Neural cell (in vitro differentiated cells): Measurements from ENCODE around the gene NALCN. TPM values are rescaled to one million over a fixed set of nuclear protein-coding genes. Genes with fewer than 3 reads are reported as not detected.
A peak's percentile ranks its signal among the peaks of the same experiment; 100 is the strongest.

Source experiments
- H2AFZ ChIP-seq: fragments of 200-600, 300-800 bp; sonication (generic), shearing (Covaris generic); 2 replicates; pipeline ENCODE4 v1.6.0; 2014; ENCODE audit warnings: low read depth, mild to moderate bottlenecking, antibody characterized with exemption, low read length, moderate library complexity
- H3F3A ChIP-seq: fragments of 200-600 bp; shearing (Covaris generic); 2 replicates; pipeline ENCODE4 v1.6.1; 2016; ENCODE audit warnings: mild to moderate bottlenecking, moderate library complexity, mixed read lengths, antibody characterized with exemption, low read length; ENCODE audit not compliant: insufficient read depth, poor library complexity, severe bottlenecking
- H3K27ac ChIP-seq: fragments of 200-600, 300-800 bp; sonication (generic), shearing (Covaris generic); 2 replicates; pipeline ENCODE4 v1.5.1; 2014; ENCODE audit warnings: mild to moderate bottlenecking, low read length, moderate library complexity
- H3K27me3 ChIP-seq: fragments of 300-800, 200-600 bp; sonication (generic), shearing (Covaris generic); 2 replicates; pipeline ENCODE4 v1.6.0; 2014; ENCODE audit warnings: mild to moderate bottlenecking, low read depth, low read length, moderate library complexity; ENCODE audit not compliant: insufficient read depth
- H3K36me3 ChIP-seq: fragments of 300-800, 200-600 bp; sonication (generic), shearing (Covaris generic); 2 replicates; pipeline ENCODE4 v1.5.1; 2014; ENCODE audit warnings: mild to moderate bottlenecking, antibody characterized with exemption, low read length, moderate library complexity; ENCODE audit not compliant: insufficient read depth
- H3K4me2 ChIP-seq: fragments of 300-800, 200-600 bp; sonication (generic), shearing (Covaris generic); 2 replicates; pipeline ENCODE4 v1.6.0; 2014; ENCODE audit warnings: mild to moderate bottlenecking, low read length
- H3K4me3 ChIP-seq: fragments of 300-800, 200-600 bp; sonication (generic), shearing (Covaris generic); 2 replicates; pipeline ENCODE4 v1.5.1; 2014; ENCODE audit warnings: mild to moderate bottlenecking, low read length, moderate library complexity
- H3K79me2 ChIP-seq: fragments of 200-600 bp; shearing (Covaris generic); replicated peaks from 2 replicates; pipeline ENCODE4 v1.6.0; 2014; ENCODE audit warnings: mild to moderate bottlenecking, low read length, moderate library complexity; ENCODE audit not compliant: insufficient read depth
- H3K9ac ChIP-seq: fragments of 300-800, 200-600 bp; sonication (generic), shearing (Covaris generic); 2 replicates; pipeline ENCODE4 v1.6.1; 2016; ENCODE audit warnings: mild to moderate bottlenecking, low read length, mixed read lengths
- H3K9me2 ChIP-seq: fragments of 200-600 bp; shearing (Covaris generic); 2 replicates; pipeline ENCODE4 v1.6.1; 2016; ENCODE audit warnings: mild to moderate bottlenecking, low read length, mixed read lengths; ENCODE audit not compliant: insufficient read depth
- H3K9me3 ChIP-seq: fragments of 200-600, 300-800 bp; sonication (generic), shearing (Covaris generic); 2 replicates; pipeline ENCODE4 v1.6.1; 2016; ENCODE audit warnings: mild to moderate bottlenecking, mixed run types, low read length, moderate library complexity, mixed read lengths
- H4K20me1 ChIP-seq: fragments of 200-600 bp; shearing (Covaris generic); 2 replicates; pipeline ENCODE4 v1.6.1; 2016; ENCODE audit warnings: mild to moderate bottlenecking, mixed run types; ENCODE audit not compliant: insufficient read depth
- EP300 ChIP-seq: fragments of 450-650 bp; conservative IDR thresholded peaks from 2 replicates; pipeline ENCODE4 v1.6.1; 2014; ENCODE audit warnings: antibody characterized with exemption, mild to moderate bottlenecking, moderate library complexity; ENCODE audit not compliant: poor library complexity, severe bottlenecking
- EZH2 ChIP-seq: fragments of 200-600, 300-800 bp; shearing (Covaris generic), sonication (generic); IDR thresholded peaks from 2 replicates; pipeline ENCODE4 v1.6.1; 2014; ENCODE audit warnings: antibody characterized with exemption, low read length, borderline replicate concordance, mild to moderate bottlenecking; ENCODE audit not compliant: insufficient read depth, poor library complexity, severe bottlenecking
- MXI1 ChIP-seq: fragments of 450-650 bp; conservative IDR thresholded peaks from 2 replicates; pipeline ENCODE4 v1.6.1; 2014; ENCODE audit warnings: antibody characterized with exemption, mild to moderate bottlenecking; ENCODE audit not compliant: poor library complexity, severe bottlenecking
- POLR2AphosphoS5 ChIP-seq: IDR thresholded peaks from 2 replicates; pipeline ENCODE4 v1.6.1; 2012
- RAD21 ChIP-seq: fragments of 450-650 bp; conservative IDR thresholded peaks from 2 replicates; pipeline ENCODE4 v1.6.1; 2014; ENCODE audit warnings: antibody characterized with exemption, mild to moderate bottlenecking, moderate library complexity
- REST ChIP-seq: IDR thresholded peaks from 2 replicates; pipeline ENCODE4 v1.6.1; 2012; ENCODE audit warnings: borderline replicate concordance
- SMC3 ChIP-seq: fragments of 450-650 bp; conservative IDR thresholded peaks from 2 replicates; pipeline ENCODE4 v1.6.1; 2014; ENCODE audit warnings: antibody characterized with exemption, mild to moderate bottlenecking, moderate library complexity; ENCODE audit not compliant: poor library complexity
- TAF1 ChIP-seq: IDR thresholded peaks from 2 replicates; pipeline ENCODE4 v1.6.1; 2012; ENCODE audit warnings: low read depth
- polyA plus RNA-seq: library from polyadenylated mRNA; depleted of rRNA; stranded (reverse); fragments of >200 nt; gene quantifications from 2 replicates; pipeline ENCODE4 v1.2.3, GENCODE V29; 2014
- TF ChIP-seq, protein P1 (sequence below): fragments of 450-650 bp; IDR thresholded peaks from 2 replicates; pipeline ENCODE4 v1.5.1; 2014; ENCODE audit warnings: antibody characterized with exemption, mild to moderate bottlenecking, moderate library complexity; ENCODE audit not compliant: poor library complexity, severe bottlenecking

NALCN gene
- polyA plus RNA-seq, 1 donor from 2014 or later, result 24.1 TPM

GRCh38 chr13:101116826-101117225, 299.5 kb downstream of the NALCN start:
- Histone ChIP-seq H4K20me1 (no peaks in the 10 kb centered on the region), H3K9me2 (no peaks in the 10 kb centered on the region), H3K79me2 (no peaks in the 10 kb centered on the region), H3K4me3 (no peak overlapping the region), H3K9me3 (no peaks in the 10 kb centered on the region), H3K4me2 (no peak overlapping the region), H3K27ac (peak overlapping the region; percentile 52), H3K9ac (no peak overlapping the region), H3K36me3 (no peaks in the 10 kb centered on the region), H3F3A (peaks cover 7% of the 10 kb centered on the region), H3K27me3 (no peaks in the 10 kb centered on the region), H2AFZ (no peak overlapping the region)
- TF ChIP-seq REST, result peak; percentile 19
- TF ChIP-seq, protein P1, sequence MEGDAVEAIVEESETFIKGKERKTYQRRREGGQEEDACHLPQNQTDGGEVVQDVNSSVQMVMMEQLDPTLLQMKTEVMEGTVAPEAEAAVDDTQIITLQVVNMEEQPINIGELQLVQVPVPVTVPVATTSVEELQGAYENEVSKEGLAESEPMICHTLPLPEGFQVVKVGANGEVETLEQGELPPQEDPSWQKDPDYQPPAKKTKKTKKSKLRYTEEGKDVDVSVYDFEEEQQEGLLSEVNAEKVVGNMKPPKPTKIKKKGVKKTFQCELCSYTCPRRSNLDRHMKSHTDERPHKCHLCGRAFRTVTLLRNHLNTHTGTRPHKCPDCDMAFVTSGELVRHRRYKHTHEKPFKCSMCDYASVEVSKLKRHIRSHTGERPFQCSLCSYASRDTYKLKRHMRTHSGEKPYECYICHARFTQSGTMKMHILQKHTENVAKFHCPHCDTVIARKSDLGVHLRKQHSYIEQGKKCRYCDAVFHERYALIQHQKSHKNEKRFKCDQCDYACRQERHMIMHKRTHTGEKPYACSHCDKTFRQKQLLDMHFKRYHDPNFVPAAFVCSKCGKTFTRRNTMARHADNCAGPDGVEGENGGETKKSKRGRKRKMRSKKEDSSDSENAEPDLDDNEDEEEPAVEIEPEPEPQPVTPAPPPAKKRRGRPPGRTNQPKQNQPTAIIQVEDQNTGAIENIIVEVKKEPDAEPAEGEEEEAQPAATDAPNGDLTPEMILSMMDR, result no peak

DNA sequence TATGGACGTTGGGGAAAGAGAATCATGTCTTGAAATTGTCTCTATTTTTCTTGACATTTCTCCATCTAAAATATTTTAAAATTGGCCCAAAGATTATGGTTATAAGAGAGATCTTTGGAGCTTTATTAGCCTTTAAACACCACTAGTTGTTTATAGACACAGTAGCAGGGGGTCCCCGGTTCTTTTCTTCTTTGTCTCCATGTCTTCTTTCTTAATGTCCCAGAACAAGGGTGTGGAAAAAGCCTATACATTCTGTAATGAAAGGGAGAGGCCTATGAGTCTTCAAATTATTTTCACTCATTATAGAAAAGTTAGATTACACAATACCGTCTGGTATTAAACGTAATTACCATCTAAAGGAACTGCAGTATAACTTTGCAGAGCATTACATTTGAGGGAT, 300.0 kb downstream of the NALCN start:
- peak overlapping the region; percentile 52 for H3K27ac ChIP-seq
- H3F3A ChIP-seq, result peaks cover 7% of the 10 kb centered on the region
- no peaks in the 10 kb centered on the region for H3K9me2 ChIP-seq
- no peak overlapping the region for H3K4me3 ChIP-seq
- no peak for TF ChIP-seq REST
- TF ChIP-seq MXI1, result no peak
- TF ChIP-seq, protein P1, result no peak
- TF ChIP-seq EZH2, result no peak
- TF ChIP-seq TAF1, result no peak
- no peak for TF ChIP-seq SMC3
- no peak for TF ChIP-seq EP300
- no peak for TF ChIP-seq RAD21
- no peak for TF ChIP-seq POLR2AphosphoS5
- no peak overlapping the region for H3K4me2 ChIP-seq
- H3K36me3 ChIP-seq, result no peaks in the 10 kb centered on the region
- no peaks in the 10 kb centered on the region for H3K79me2 ChIP-seq
- no peak overlapping the region for H3K9ac ChIP-seq
- H3K9me3 ChIP-seq, result no peaks in the 10 kb centered on the region
- no peaks in the 10 kb centered on the region for H3K27me3 ChIP-seq
- peak overlapping the region; percentile 19 for H2AFZ ChIP-seq
- H4K20me1 ChIP-seq, result no peaks in the 10 kb centered on the region
